Stimulated activated naive CD8-positive, alpha-beta T cell treated with anti-CD3 and anti-CD28 coated beads, Interleukin-15, amount 100 ng/mL, for 72 hours (primary cell): Measurements from ENCODE around the gene ANKMY2.

Experiments
- ATAC-seq: fragments of 150-1000 bp; cut with Tn5 transposase; 2 replicates; pipeline ENCODE4 v1.10.0; 2021; ENCODE audit warnings: mild to moderate bottlenecking, moderate library complexity
- DNase-seq, 2 donors: peaks; one replicate each; pipeline ENCODE4 v3.0.0; 2021 to 2022
- H3K27ac Mint-ChIP-seq, 2 donors: one replicate each; pipeline ENCODE4 v1.8.0; 2022; ENCODE audit warnings: mild to moderate bottlenecking in 2 of 2, mixed read lengths in 2 of 2, moderate library complexity in 2 of 2
- H3K27me3 Mint-ChIP-seq: one replicate; pipeline ENCODE4 v1.8.0; 2022; ENCODE audit warnings: mixed read lengths
- H3K4me1 Mint-ChIP-seq: one replicate; pipeline ENCODE4 v1.8.0; 2022; ENCODE audit warnings: mild to moderate bottlenecking, mixed read lengths
- H3K4me3 Mint-ChIP-seq, 2 donors: one replicate each; pipeline ENCODE4 v1.8.0; 2022; ENCODE audit warnings: mild to moderate bottlenecking in 2 of 2, mixed read lengths in 2 of 2, moderate library complexity in 1 of 2
- H3K9me3 Mint-ChIP-seq, 2 donors: one replicate each; pipeline ENCODE4 v1.8.0; 2022; ENCODE audit warnings: mixed read lengths in 2 of 2

Gene ANKMY2

DNA sequence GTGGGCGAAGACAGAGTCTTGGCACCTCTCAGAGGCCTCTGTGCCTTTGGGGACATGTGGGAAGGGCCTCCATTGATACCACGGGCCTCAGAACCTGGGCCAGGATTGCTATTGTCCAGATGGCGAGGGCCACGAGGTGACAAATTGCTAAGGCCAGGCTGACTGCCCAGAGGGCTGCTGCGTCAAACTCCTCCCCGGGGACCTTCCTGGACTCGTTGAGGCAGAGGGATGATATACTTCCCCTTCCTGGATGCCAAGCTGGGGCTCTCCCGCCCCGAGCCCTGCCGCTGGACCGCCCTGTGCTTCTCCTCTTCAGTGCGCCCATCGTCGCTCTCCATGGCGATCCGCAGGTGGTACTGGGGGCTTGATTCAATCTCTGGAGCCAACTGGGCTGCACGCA is 60.0 kb downstream of the ANKMY2 start:
- Mint-ChIP-seq H3K4me1 (no peaks in the 10 kb centered on the region), H3K27me3 (peaks cover 23% of the 10 kb centered on the region), H3K4me3 (no peak overlapping the region)

DNA sequence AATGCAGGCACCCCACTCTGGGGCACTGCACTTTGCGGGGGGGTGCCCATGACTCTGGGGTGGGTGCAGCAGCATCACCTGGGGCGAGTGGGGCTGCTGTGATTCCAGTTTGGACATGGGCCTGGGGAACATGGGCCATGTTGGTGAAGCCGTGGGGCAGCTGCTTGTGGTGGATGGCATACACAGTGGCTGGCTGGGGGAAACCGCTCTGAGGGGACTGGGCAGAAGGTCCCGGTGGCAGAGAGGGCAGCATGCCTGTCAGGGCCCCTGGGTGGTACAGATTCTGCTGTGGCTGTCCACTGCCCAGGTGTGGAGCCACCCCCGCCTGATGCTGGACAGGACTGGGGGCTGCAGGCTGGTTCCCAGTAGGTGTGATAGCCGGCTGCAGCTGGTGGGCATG is 61.7 kb downstream of the ANKMY2 start:
- no peaks in the 10 kb centered on the region for H3K4me1 Mint-ChIP-seq
- ATAC-seq (peak; percentile 41), DNase-seq (no peak)
- H3K27ac Mint-ChIP-seq, result no peak overlapping the region
- H3K27me3 Mint-ChIP-seq, result peaks cover 23% of the 10 kb centered on the region
- no peak overlapping the region for H3K4me3 Mint-ChIP-seq
- peaks cover 0 to 7% of the 10 kb centered on the region in 2 donors for H3K9me3 Mint-ChIP-seq

More for the DNA sequence above, 60.0 kb downstream of the ANKMY2 start:
- H3K9me3 Mint-ChIP-seq, result peaks cover 0 to 7% of the 10 kb centered on the region in 2 donors
- H3K27ac Mint-ChIP-seq, result no peak overlapping the region
- DNase-seq, result no peak
- ATAC-seq, result no peak

DNA sequence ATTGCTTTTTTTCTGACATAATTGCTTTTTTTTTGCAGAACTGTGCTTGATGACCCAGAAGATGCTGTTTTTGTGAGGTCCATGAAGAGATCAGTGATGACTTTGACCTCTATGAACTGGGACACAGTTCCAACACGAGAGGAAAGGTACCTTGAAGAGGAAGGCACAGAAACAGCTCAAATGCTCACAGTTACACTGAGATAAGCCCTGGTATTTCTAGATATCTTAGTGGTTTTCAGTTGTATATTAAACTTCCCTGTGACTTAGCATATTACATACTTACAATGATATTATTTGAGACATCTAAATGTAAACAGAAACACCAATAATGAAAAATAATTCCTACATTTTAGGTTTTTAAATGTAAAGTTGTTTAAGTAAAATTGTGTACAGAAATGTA is 64.3 kb downstream of the ANKMY2 start:
- Mint-ChIP-seq H3K4me1 (no peaks in the 10 kb centered on the region), H3K27me3 (peaks cover 23% of the 10 kb centered on the region), H3K4me3 (no peak overlapping the region), H3K27ac (no peak overlapping the region), H3K9me3 (peaks cover 0 to 7% of the 10 kb centered on the region in 2 donors)
- no peak for DNase-seq
- ATAC-seq, result no peak

DNA sequence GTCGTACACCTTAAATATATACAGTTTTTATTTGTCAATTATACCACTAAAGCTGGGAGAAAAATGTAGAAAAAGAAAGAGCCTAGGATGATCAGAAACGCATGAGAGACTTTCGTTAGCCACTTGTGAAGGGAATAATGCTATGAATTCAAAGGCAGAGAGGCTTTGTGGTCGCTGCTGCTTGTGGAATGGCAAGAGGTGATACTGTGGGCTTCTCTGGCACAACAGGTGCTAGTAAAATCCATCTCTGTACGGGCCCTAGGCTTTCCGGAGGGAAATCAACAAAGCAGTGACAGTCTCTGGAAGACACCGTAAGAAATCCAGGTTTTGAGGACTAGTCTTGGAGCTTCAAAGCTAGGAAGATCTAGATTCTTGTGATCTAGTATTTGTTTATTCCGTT is 66.3 kb downstream of the ANKMY2 start:
- no peak overlapping the region for H3K27ac Mint-ChIP-seq
- DNase-seq (no peak), ATAC-seq (no peak)
- no peak overlapping the region for H3K4me3 Mint-ChIP-seq
- peaks cover 9% of the 10 kb centered on the region for H3K27me3 Mint-ChIP-seq
- no peaks in the 10 kb centered on the region for H3K4me1 Mint-ChIP-seq
- no peaks in the 10 kb centered on the region for H3K9me3 Mint-ChIP-seq

DNA sequence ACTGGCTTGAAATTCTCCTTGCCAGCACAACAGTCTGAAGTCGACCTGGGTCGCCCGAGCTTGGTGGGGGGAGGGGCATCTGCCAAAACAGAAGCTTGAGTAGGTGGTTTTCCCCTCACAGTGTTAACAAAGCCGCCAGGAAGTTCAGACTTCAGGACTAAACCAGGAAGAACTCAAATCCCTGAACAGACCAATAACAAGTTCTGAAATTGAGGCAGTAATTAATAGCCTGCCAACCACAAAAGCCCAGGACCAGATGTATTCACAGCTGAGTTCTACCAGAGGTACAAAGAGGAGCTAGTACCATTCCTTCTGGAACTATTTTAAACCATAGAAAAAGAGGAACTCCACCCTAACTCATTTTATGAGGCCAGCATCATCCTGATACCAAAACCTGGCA is 73.6 kb downstream of the ANKMY2 start:
- Mint-ChIP-seq H3K4me3 (no peak overlapping the region), H3K9me3 (no peaks in the 10 kb centered on the region), H3K4me1 (no peaks in the 10 kb centered on the region), H3K27me3 (no peaks in the 10 kb centered on the region), H3K27ac (peak overlapping the region in 1 of 2 donors; percentile 54)
- ATAC-seq (no peak), DNase-seq (no peak)

DNA sequence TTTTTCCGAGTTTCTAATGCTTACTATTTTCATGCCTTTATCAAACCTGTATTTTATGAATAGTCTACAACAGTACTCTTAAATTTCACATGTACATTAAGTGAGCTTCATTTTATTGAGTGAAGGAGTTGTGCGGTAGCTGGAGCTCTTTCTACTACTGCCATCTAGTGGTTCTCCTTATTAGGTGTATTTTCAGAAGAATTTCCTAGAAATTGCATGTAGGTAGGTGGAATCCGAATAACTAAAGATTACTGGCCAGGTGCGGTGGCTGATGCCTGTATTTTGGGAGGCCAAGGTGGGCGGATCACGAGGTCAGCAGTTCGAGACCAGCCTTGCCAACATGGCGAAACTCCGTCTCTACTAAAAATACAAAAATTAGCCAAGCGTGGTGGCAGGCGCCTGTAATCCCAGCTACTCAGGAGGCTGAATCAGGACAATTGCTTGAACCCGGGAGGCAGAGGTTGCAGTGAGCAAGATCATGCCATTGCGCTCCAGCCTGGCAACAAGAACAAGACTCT is 80.6 kb downstream of the ANKMY2 start:
- DNase-seq, result peak in 1 of 2 donors; percentile 29
- Mint-ChIP-seq H3K27ac (peak overlapping the region; percentile 75 to 83), H3K4me1 (peaks cover 16% of the 10 kb centered on the region), H3K27me3 (no peaks in the 10 kb centered on the region), H3K9me3 (no peaks in the 10 kb centered on the region), H3K4me3 (peak overlapping the region; percentile 51 to 62)
- peak; percentile 66 for ATAC-seq

DNA sequence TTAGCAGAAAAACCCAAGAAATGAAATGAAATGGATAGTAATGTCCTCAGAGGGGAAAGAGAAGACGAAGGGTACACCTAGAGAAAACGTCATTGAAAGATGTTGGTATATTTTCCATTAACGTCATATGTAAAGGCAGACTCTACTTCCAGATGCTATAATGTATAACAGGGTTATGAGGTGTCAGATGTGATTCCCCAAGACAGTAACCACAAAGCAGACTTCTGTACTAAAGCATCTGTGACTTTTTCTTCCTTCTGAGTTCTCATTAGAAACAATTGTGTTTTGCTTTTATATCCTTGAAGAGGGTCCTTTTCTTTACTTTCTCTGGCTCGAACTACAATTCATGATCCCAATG is 81.6 kb downstream of the ANKMY2 start:
- DNase-seq (no peak), ATAC-seq (peak; percentile 66)
- H3K4me1 Mint-ChIP-seq, result peaks cover 16% of the 10 kb centered on the region
- H3K9me3 Mint-ChIP-seq, result no peaks in the 10 kb centered on the region
- peak overlapping the region; percentile 39 to 51 for H3K4me3 Mint-ChIP-seq
- peak overlapping the region; percentile 89 to 90 for H3K27ac Mint-ChIP-seq
- no peaks in the 10 kb centered on the region for H3K27me3 Mint-ChIP-seq

DNA sequence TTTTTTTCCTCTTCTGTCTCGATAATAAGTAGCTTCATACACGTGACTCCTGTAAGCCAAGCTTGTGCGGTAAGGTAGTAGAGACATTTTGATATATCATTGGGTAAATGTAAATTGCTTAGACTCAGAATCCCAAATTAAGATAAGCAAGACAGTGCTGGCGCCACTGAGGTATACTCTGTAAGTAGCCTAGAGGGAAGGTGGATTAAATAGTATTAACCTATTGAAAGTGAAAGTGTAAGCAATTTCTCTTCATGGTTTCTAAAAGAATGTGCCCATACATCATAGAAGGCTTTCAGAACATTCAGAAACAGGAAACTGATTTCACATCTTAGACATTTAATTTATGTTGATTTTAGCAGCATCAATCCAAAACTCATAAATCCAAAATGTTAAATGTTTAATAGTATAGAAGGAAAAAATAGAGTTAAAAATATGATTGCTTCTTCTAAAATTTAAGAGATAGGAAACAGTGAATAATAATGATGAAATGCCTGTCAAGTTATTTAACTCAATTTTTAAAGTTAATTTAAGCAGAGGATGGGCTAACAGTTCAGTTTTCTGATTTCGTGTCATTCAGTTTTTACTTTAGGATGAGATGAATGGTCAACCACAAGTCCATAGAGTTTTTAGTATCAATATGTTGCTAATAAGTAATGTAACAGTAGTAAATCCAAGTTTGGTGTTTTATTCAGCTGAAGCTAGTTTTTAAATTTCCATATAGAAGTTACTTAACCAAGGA is 82.1 kb downstream of the ANKMY2 start:
- Mint-ChIP-seq H3K9me3 (no peaks in the 10 kb centered on the region), H3K27ac (peak overlapping the region; percentile 89 to 90), H3K27me3 (no peaks in the 10 kb centered on the region), H3K4me1 (peaks cover 16% of the 10 kb centered on the region), H3K4me3 (peak overlapping the region; percentile 56 to 58)
- ATAC-seq (peak; percentile 85), DNase-seq (no peak)

DNA sequence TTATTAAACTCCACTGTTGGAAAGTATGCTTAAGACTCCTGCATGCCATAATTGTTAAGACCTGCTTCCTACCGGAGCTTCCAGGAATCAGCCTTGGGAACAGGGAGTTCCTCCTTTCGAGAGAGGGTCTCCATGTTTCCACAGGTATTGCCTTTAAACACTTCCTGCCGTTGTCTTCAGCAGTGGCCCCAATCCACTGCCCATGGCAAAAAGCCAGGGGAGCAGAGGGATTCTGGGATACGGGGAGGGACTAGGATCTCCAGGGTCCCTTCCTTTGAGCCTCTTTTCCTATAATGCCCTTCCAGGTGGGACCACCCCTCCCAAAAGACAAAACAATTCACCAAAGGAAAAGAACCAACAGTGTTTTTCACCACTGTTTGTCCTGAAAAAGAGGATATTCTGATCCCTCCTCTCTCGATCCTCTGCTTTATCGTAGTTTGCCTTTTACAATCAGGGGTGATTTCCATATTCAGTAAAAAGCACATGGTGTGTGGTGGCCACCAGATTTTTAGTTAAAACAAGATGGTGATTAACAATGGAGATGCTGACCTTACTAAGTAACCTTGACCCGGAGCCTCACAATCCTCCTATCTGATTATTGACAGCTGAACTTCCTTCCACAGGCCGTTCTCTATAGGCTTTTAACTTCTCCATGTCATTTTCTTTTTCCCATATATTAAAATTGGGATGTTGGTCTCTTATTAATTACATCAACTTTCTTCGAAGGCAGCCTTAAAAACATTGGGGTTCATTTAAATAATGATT is 82.9 kb downstream of the ANKMY2 start:
- H3K4me3 Mint-ChIP-seq, result no peak overlapping the region

DNA sequence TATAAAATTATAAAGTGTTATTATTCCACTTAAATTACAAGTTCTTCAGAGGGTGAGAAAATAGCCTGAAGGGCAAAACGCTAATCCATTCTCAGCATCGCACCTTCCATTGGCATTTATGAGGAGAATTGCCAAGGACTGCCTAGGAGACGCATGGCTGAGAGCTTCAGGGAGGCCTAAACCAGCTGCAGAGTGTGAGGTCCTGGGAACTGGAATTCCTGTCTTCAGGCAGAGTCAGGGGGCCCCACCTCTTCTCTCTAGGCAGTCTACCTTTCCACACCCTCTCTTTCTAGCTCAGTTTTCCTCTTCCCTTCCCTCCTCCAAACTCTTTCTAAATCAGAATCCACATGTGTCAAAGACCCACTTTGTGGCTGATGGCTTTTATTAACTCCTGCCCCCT is 83.6 kb downstream of the ANKMY2 start:
- ATAC-seq (no peak), DNase-seq (no peak)
- H3K9me3 Mint-ChIP-seq, result no peaks in the 10 kb centered on the region
- no peak overlapping the region for H3K4me3 Mint-ChIP-seq
- peaks cover 16% of the 10 kb centered on the region for H3K4me1 Mint-ChIP-seq
- no peak overlapping the region for H3K27ac Mint-ChIP-seq
- H3K27me3 Mint-ChIP-seq, result no peaks in the 10 kb centered on the region

More for the DNA sequence above, 82.9 kb downstream of the ANKMY2 start:
- DNase-seq, result no peak
- no peaks in the 10 kb centered on the region for H3K9me3 Mint-ChIP-seq
- ATAC-seq, result no peak
- no peak overlapping the region for H3K27ac Mint-ChIP-seq
- no peaks in the 10 kb centered on the region for H3K27me3 Mint-ChIP-seq
- H3K4me1 Mint-ChIP-seq, result peaks cover 16% of the 10 kb centered on the region

DNA sequence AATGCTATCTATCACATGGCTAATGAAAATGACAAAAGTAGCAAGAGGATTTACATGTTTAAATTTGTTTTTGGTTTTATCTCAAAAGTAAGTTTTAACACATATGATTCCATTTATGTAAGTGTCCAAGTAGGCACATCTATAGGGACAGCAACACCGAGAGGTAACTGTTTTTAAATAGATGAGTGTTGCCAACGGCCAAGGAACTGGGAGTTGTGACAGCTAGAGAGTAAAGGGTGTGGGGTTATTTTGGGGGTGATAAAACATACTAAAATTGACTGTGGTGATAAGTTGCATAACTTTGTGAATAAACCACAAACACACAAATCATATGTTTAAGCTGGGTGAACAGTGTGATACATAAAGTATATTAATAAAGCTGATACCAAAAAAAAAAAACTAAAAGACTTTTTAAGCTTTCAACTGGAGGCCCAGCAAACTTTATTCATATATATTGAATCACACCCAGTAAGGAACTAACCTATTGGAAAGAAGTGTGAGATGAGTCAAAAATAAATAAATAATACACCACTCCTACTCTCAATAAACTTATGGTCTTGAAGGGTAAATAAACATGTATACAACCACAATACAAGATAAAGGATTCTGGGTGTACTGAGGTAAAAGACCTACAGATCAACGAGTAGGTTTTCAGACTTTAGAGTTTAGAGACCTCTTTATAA is 85.9 kb downstream of the ANKMY2 start:
- no peak overlapping the region for H3K27ac Mint-ChIP-seq
- H3K4me1 Mint-ChIP-seq, result peaks cover 11% of the 10 kb centered on the region
- H3K27me3 Mint-ChIP-seq, result no peaks in the 10 kb centered on the region

DNA sequence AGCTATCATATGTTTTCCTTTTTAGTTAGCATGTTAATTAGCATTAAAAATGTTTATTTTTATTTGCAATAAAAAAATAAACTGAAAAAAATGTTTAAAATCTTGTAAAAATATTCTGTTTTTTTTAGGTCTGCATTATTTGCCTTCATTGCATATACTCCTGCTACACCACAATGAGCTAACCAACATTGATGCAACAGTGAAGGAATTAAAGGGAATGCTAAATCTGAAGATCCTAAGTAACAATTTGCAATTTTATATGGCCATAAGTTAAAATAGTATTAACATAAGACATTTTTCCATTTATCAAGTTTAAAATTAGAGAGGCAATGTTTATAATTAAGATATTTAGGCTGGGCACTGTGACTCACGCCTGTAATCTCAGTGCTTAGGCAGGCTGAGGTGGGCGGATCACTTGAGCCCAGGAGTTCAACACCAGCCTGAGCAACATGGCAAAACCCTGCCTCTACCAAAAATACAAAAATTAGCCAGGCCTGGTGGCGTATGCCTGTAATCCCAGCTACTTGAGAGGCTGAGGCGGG is 86.7 kb downstream of the ANKMY2 start:
- ATAC-seq, result no peak
- H3K27ac Mint-ChIP-seq, result no peak overlapping the region
- H3K4me3 Mint-ChIP-seq, result no peak overlapping the region
- no peaks in the 10 kb centered on the region for H3K9me3 Mint-ChIP-seq
- H3K4me1 Mint-ChIP-seq, result peaks cover 3% of the 10 kb centered on the region
- H3K27me3 Mint-ChIP-seq, result no peaks in the 10 kb centered on the region
- no peak for DNase-seq

More for the DNA sequence above, 85.9 kb downstream of the ANKMY2 start:
- H3K4me3 Mint-ChIP-seq, result no peak overlapping the region
- H3K9me3 Mint-ChIP-seq, result no peaks in the 10 kb centered on the region
- ATAC-seq (no peak), DNase-seq (no peak)

DNA sequence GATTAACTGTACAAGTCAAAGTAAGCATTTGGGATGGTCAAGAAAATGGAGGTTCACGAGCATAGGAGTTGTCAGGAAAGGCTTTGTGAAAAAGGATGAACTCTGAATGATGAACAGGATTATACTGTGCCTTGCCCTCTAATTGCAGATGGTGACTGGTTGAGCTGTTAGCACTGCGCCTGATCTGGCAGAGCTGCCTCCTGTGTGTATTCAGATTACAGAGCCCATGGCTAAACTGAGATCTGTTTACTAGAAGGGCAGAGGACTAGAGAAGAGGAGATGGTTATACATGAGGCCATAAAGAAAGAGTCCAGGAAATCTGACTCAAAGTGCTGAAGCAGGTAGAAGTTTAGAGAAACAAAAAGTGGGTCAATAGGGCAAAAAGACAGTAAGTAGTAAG is 89.2 kb downstream of the ANKMY2 start:
- H3K4me3 Mint-ChIP-seq, result no peak overlapping the region
- DNase-seq (no peak), ATAC-seq (no peak)
- H3K9me3 Mint-ChIP-seq, result no peaks in the 10 kb centered on the region
- no peaks in the 10 kb centered on the region for H3K27me3 Mint-ChIP-seq
- H3K4me1 Mint-ChIP-seq, result no peaks in the 10 kb centered on the region
- H3K27ac Mint-ChIP-seq, result no peak overlapping the region

DNA sequence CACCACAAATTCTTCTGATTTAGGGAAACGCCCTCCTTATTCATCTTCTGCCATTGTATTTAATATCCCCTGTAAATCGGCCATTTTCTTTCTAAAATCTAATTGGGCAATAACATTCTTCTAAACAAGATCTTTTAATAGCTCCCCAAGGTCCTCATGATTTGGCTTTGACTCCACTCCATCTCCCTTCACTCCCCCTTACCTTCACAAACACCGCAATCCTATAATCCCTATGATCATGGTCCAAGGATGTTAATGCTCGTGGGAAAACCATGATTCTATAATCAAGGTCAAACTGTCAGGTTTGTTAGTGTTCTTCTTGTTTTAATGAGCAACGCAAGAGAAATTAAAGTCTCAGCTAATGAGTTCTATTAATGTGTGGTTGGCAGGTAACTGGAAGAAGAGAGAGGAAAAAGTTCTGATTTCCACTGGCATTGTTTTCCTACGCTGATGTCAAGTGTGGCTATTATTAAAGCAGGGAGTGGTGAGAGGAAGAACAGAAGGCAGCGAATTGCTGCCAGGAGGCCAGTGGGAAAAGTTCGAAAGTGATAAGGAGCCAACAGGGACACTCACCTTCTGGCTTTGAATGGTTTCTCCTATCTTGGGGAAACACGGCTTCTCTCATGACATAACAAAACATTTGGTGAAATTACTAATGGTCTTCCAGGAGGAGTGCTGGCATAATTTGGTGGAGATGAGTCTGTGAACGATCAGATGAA is 90.9 kb downstream of the ANKMY2 start:
- Mint-ChIP-seq H3K27ac (no peak overlapping the region), H3K9me3 (no peaks in the 10 kb centered on the region), H3K4me1 (no peaks in the 10 kb centered on the region), H3K4me3 (no peak overlapping the region), H3K27me3 (peaks cover 8% of the 10 kb centered on the region)
- ATAC-seq, result no peak
- no peak for DNase-seq

DNA sequence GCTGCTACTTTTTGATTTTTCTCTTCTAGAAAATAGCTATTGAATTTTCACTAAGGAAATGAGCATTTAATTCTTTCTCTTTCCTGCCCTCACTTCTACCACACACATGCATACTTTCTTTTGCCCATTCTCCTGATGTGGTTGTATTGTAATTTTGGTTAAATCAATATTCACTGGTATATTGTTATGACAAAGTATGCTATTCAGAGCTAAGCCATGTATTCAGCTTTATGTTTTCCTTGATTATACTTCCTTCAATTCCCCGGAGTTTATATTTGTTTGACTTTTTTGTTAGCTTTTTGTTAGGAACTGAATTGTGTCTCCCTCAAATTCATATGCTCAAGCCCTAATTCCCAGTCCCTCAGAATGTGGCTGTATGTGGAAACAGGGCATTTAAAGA is 94.9 kb downstream of the ANKMY2 start:
- Mint-ChIP-seq H3K4me1 (no peaks in the 10 kb centered on the region), H3K27ac (no peak overlapping the region), H3K9me3 (no peaks in the 10 kb centered on the region), H3K4me3 (no peak overlapping the region), H3K27me3 (peaks cover 8% of the 10 kb centered on the region)
- ATAC-seq (no peak), DNase-seq (no peak)
